ENCODE data around the gene AUTS2.

DNA sequence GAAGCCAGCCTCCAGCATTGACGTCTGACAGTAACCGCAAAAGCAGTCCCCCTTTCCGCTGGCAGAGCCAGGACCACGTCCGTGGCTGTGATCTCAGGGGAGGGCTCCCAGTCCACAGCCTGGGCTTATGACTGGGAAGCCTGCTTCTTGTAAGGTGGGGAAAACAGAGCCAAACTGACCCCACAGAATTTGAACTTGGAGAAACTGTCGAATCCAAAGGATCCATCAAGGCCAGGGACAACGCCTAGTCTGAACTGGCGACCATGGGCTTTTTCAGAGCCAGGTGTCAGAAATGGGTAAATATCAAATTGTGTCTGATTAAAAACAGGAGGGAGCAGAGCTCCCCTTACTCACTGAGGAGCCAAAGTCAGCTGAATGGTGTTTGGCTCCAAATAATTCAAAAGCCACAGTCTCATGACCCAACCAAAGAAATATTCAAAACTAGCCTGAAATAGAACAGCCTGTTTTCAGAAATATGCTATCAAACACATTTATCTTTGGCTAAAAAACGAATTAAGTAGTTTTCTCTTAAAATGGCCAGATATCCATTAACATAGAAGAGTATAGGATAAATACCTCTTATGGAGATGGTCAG, 782.2 kb downstream of the AUTS2 start:
- TF ChIP-seq CTCF (IDR thresholded peaks at IDR 0.05; ENCODE audit: poor library complexity, severe bottlenecking) (no peak), EZH2 (IDR thresholded peaks at IDR 0.05; ENCODE audit: borderline replicate concordance, insufficient read depth, low read length, poor library complexity, severe bottlenecking) (no peak), RAD21 (conservative IDR thresholded peaks at IDR 0.05) (no peak), REST (IDR thresholded peaks at IDR 0.05; ENCODE audit: borderline replicate concordance) (no peak), EP300 (conservative IDR thresholded peaks at IDR 0.05; ENCODE audit: poor library complexity, severe bottlenecking) (no peak)
